ENCODE data around the gene ZNF674. TPM values are rescaled to one million over a fixed set of nuclear protein-coding genes. Genes with fewer than 3 reads are reported as not detected.
"Not testable (repeated sequence)": the region's sequence is repeated elsewhere in the genome, so short reads cannot be mapped to it uniquely, and the experiment has no call there.

Gene ZNF674
- total RNA-seq, 2 experiments from 2014 or later: 1.7 to 2.0 TPM

DNA sequence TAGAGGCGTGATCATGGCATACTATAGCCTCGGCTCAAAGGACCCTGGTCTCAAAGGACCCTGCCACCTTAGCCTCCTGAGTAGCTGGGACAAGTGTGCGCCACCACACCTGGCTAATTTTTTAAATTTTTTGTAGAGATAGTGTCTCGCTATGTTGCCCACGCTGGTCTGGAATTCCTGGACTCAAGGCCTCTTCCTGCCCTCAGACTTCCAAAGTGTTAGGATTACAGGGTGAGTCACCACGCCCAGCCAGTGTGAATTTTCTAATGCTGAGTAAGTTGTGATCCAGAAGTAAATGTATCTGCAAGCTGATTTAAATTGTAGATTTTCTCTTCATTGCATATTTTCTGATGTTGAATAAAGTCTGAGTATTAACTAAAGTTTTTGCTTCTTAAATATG, 2.6 kb upstream of the ZNF674 start:
- ATAC-seq (no peak), DNase-seq (no peak)
- Mint-ChIP-seq H3K36me3 (ENCODE audit: low read depth) (peaks cover 15% of the 10 kb centered on the region), H3K4me1 (ENCODE audit: low read depth) (peaks cover 31% of the 10 kb centered on the region), H3K27me3 (no peaks in the 10 kb centered on the region), H3K9me3 (no peaks in the 10 kb centered on the region), H3K27ac (no peak overlapping the region), H3K4me3 (no peak overlapping the region)
- TF ChIP-seq, protein P1, sequence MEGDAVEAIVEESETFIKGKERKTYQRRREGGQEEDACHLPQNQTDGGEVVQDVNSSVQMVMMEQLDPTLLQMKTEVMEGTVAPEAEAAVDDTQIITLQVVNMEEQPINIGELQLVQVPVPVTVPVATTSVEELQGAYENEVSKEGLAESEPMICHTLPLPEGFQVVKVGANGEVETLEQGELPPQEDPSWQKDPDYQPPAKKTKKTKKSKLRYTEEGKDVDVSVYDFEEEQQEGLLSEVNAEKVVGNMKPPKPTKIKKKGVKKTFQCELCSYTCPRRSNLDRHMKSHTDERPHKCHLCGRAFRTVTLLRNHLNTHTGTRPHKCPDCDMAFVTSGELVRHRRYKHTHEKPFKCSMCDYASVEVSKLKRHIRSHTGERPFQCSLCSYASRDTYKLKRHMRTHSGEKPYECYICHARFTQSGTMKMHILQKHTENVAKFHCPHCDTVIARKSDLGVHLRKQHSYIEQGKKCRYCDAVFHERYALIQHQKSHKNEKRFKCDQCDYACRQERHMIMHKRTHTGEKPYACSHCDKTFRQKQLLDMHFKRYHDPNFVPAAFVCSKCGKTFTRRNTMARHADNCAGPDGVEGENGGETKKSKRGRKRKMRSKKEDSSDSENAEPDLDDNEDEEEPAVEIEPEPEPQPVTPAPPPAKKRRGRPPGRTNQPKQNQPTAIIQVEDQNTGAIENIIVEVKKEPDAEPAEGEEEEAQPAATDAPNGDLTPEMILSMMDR (IDR thresholded peaks at IDR 0.05): no peak
- CTCF ChIA-PET: interaction anchor here (1.4 kb wide), 1 partner anchor 25 kb away, joined by 3 read pairs; no protein-coding TSS in a partner anchor
- POLR2A ChIA-PET: interaction anchor here (0.5 kb wide), 1 partner anchor 171 kb away, joined by 3 read pairs; no protein-coding TSS in a partner anchor
- intact Hi-C loops (cut with micrococcal nuclease): no loop called here

DNA sequence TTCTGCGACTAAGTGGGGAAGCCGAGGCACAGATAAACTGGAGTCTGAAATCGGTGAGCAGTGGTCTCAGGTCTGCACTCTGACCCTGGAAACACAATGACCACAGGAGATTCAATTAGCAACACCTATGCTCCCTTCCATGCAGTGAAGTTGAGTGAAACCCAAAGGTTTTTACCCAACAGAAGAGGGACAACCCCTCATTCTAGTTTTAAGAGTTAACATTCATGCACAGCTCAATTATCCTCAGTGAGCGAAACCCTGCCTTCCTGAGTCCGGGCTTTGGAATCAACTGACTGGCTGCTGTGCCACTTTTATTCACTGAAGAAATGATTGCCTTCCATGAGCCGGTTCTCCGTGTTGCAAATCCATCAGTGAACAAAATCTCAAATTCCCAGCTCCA, 694 bp downstream of the ZNF674 start:
- POLR2A ChIA-PET: interaction anchor here (0.9 kb wide), 1 partner anchor 28 kb away, joined by 4 read pairs; no protein-coding TSS in a partner anchor
- H3K9me3 Mint-ChIP-seq, H3K27me3 Mint-ChIP-seq, CTCF ChIA-PET, DNase-seq: not testable (repeated sequence)
- H3K36me3 Mint-ChIP-seq (ENCODE audit: low read depth): peaks cover 15% of the 10 kb centered on the region
- H3K4me1 Mint-ChIP-seq (ENCODE audit: low read depth): peaks cover 31% of the 10 kb centered on the region
- peak overlapping the region; percentile 87 for H3K4me3 Mint-ChIP-seq
- intact Hi-C loops (cut with micrococcal nuclease): loop anchor here (2.0 kb wide), 1 partner anchor 28 kb away; the partner anchor contains the start of gene CHST7
- H3K27ac Mint-ChIP-seq: peak overlapping the region; percentile 96
- peak; percentile 18 for ATAC-seq

DNA sequence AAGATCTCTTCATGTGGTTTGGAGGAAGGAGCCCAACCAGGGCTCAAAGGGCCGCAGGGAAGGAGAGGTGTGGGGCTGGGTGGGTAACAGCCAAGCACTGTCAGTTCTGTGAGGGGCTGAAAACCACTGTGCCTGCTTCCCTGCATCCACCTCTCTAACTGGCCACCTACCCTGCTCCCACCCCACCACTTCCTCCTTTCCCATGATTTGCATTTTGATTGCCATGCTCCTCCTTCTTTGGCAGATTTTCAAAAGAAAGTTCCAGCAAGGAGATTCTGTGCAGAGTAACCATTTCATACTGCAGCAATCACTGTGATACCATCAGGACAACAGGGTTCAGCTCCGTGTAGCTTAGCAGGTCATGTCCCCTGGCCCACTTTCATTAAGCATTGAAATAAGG, 1.8 kb downstream of the ZNF674 start:
- Mint-ChIP-seq H3K27ac (no peak overlapping the region), H3K36me3 (ENCODE audit: low read depth) (peaks cover 9% of the 10 kb centered on the region), H3K4me1 (ENCODE audit: low read depth) (peaks cover 27% of the 10 kb centered on the region), H3K9me3 (no peaks in the 10 kb centered on the region), H3K4me3 (no peak overlapping the region), H3K27me3 (no peaks in the 10 kb centered on the region)
- CTCF ChIA-PET: no interaction called here
- POLR2A ChIA-PET: no interaction called here
- TF ChIP-seq, protein P1 (IDR thresholded peaks at IDR 0.05): no peak
- ATAC-seq: no peak
- no peak for DNase-seq
- intact Hi-C loops (cut with micrococcal nuclease): no loop called here

DNA sequence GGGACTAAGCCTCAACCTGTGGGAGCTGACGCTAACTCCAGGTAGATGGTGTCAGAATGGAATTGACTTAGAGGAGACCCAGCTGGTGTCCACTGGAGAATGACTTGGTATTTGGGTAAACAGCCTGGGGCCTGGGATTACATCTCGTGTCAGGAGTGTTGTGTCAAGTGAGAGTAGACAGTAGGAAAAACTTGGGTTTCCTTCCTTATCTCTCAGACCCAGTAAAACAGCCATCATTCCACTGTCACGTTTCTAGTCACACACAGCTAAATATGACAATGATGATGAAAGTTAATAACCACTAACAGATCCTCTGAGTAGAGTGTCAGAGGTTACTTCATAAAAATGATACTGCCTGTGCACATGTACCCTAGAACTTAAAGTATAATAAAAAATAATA, 13.8 kb downstream of the ZNF674 start:
- Mint-ChIP-seq H3K27me3 (no peaks in the 10 kb centered on the region), H3K27ac (no peak overlapping the region), H3K9me3 (no peaks in the 10 kb centered on the region), H3K4me3 (no peak overlapping the region), H3K4me1 (ENCODE audit: low read depth) (peaks cover 5% of the 10 kb centered on the region), H3K36me3 (ENCODE audit: low read depth) (no peaks in the 10 kb centered on the region)
- TF ChIP-seq, protein P1 (IDR thresholded peaks at IDR 0.05): no peak
- ATAC-seq (no peak), DNase-seq (no peak)
- ChIA-PET CTCF (no interaction called here), POLR2A (no interaction called here)
- intact Hi-C loops (cut with micrococcal nuclease): no loop called here

DNA sequence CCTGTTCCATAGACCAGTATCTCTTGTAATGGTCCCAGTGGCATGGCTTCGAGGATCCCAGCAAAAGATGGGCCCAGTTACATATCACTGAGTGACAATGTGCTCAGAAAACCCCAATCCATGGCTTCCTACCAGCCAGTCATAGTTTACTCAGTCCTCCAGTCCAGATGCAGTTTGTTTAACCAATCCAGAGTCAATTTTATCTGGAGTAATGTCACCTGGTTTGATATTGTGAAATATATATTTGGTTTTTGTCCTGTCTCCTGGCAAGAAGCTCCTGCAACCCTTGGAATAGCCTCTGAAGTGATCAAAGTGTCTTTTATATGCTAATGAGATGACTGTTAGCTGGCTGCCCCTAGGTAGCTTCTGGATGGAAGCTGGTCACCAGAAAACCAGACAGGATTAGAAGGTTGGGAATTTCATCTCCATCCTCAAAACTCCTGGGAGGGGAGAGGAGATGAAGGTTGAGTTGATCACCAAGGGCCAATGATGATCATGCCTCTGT, 14.8 kb downstream of the ZNF674 start:
- intact Hi-C loops (cut with micrococcal nuclease); ATAC-seq; H3K4me1 Mint-ChIP-seq (ENCODE audit: low read depth); H3K4me3 Mint-ChIP-seq; CTCF ChIA-PET; H3K9me3 Mint-ChIP-seq; POLR2A ChIA-PET; H3K36me3 Mint-ChIP-seq (ENCODE audit: low read depth); H3K27me3 Mint-ChIP-seq; H3K27ac Mint-ChIP-seq; DNase-seq: not testable (repeated sequence)

DNA sequence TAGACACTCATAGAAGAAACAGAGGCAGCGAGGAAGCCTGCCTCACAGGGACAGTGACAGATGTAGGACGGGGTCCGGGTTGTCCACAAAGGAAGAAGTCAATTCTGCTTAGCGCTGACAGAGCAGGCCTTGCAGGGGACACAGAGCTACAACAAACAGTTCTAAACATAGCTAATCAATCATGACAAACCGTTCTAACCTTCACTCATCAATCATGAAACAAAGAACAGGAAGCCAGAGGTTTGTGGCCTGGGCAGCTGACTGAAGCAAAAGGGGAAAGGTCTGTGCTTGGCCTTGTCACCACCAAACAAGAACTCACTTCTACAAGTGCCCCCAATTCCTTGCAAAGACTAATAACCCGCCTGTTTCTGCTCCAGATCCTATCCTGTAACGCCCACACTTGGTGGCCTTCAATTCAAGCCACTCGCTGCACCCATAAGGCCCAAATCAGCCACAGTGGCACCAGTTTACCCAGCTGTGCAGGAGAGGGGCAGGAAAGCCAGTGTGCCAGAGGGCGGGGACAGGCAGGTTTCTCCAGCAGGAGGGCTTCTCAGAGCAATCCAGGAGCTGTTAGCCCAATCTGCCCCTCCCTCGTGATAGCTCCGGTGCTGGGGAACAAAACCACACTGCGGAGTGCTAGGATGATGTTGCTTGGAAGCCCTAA, 15.3 kb downstream of the ZNF674 start:
- DNase-seq; H3K27ac Mint-ChIP-seq; ATAC-seq; H3K36me3 Mint-ChIP-seq (ENCODE audit: low read depth); H3K4me3 Mint-ChIP-seq; intact Hi-C loops (cut with micrococcal nuclease); H3K9me3 Mint-ChIP-seq; POLR2A ChIA-PET; CTCF ChIA-PET; H3K27me3 Mint-ChIP-seq; H3K4me1 Mint-ChIP-seq (ENCODE audit: low read depth): not testable (repeated sequence)

DNA sequence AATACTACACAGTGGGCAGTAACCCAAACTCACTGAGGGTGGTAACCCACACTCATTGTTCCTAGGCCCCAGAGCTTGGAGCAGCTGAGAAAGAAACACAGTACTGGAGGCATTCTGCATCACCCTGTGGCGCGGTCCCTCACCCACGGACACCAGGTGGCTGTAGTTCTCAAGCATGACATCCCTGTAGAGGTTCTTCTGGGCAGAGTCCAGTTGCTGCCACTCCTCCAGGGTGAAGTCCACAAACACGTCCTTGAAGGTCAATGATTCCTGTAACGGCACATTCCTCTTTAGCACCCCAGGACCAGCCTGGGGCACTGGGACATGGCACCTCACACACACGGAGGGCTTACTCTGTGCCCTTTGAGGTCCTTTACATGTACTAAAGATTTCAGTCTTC, 16.6 kb downstream of the ZNF674 start:
- POLR2A ChIA-PET: not testable (repeated sequence)

More for the DNA sequence above, 16.6 kb downstream of the ZNF674 start:
- H3K36me3 Mint-ChIP-seq (ENCODE audit: low read depth); ATAC-seq; H3K4me1 Mint-ChIP-seq (ENCODE audit: low read depth); H3K9me3 Mint-ChIP-seq; CTCF ChIA-PET; H3K4me3 Mint-ChIP-seq; intact Hi-C loops (cut with micrococcal nuclease); DNase-seq; H3K27me3 Mint-ChIP-seq; H3K27ac Mint-ChIP-seq: not testable (repeated sequence)

Data from activated CD8-positive, alpha-beta T cell treated with anti-CD3 and anti-CD28 coated beads for 36 hours (primary cell).